Loucy (cell line): Measurements from ENCODE around the gene KIF13A.
A peak's percentile ranks its signal among the peaks of the same experiment; 100 is the strongest.
"Not testable (repeated sequence)": the region's sequence is repeated elsewhere in the genome, so short reads cannot be mapped to it uniquely, and the experiment has no call there.

ENCODE experiments used
- H2AFZ ChIP-seq: fragments of 200-600 bp; sonication (generic); 2 replicates; pipeline ENCODE4 v1.6.0; 2016; ENCODE audit warnings: antibody characterized with exemption, mild to moderate bottlenecking, low read length, moderate library complexity
- H3F3A ChIP-seq: fragments of 200-600 bp; 2 replicates; pipeline ENCODE4 v1.6.0; 2016; ENCODE audit warnings: antibody characterized with exemption, low read depth, mild to moderate bottlenecking
- H3K27me3 ChIP-seq: fragments of 200-600 bp; sonication (generic); 2 replicates; pipeline ENCODE4 v1.6.1; 2014; ENCODE audit warnings: low read length, mild to moderate bottlenecking; ENCODE audit not compliant: insufficient read depth, poor library complexity, severe bottlenecking
- H3K36me3 ChIP-seq: fragments of 200-600 bp; sonication (generic); 2 replicates; pipeline ENCODE4 v1.6.1; 2016; ENCODE audit warnings: low read length; ENCODE audit not compliant: insufficient read depth
- H3K4me1 ChIP-seq: fragments of 200-600 bp; sonication (generic); 2 replicates; pipeline ENCODE4 v1.5.1; 2014; ENCODE audit warnings: low read length, mild to moderate bottlenecking; ENCODE audit not compliant: insufficient read depth, poor library complexity, severe bottlenecking
- H3K4me2 ChIP-seq: fragments of 200-600 bp; sonication (generic); 2 replicates; pipeline ENCODE4 v1.6.0; 2014; ENCODE audit warnings: antibody characterized with exemption, low read length, low read depth, mild to moderate bottlenecking; ENCODE audit not compliant: poor library complexity, severe bottlenecking
- H3K4me3 ChIP-seq: fragments of 200-600 bp; sonication (generic); 2 replicates; pipeline ENCODE4 v1.5.1; 2014; ENCODE audit warnings: low read length, mild to moderate bottlenecking, mixed read lengths; ENCODE audit not compliant: poor library complexity, severe bottlenecking
- H3K79me2 ChIP-seq: fragments of 200-600 bp; sonication (generic); 2 replicates; pipeline ENCODE4 v1.6.1; 2014; ENCODE audit warnings: low read length; ENCODE audit not compliant: insufficient read depth
- H3K9ac ChIP-seq: fragments of 200-600 bp; sonication (generic); 2 replicates; pipeline ENCODE4 v1.6.0; 2014; ENCODE audit warnings: mild to moderate bottlenecking, low read depth, low read length, moderate library complexity; ENCODE audit not compliant: poor library complexity, severe bottlenecking
- H3K9me2 ChIP-seq: fragments of 200-600 bp; sonication (generic); replicated peaks from 2 replicates; pipeline ENCODE4 v1.6.1; 2016; ENCODE audit warnings: low read depth, low read length, mixed read lengths
- H3K9me3 ChIP-seq: fragments of 200-600 bp; sonication (generic); 2 replicates; pipeline ENCODE4 v1.6.1; 2014; ENCODE audit warnings: mild to moderate bottlenecking, antibody characterized with exemption, low read length, low read depth; ENCODE audit not compliant: insufficient read depth
- H4K20me1 ChIP-seq: fragments of 200-600 bp; sonication (generic); 2 replicates; pipeline ENCODE4 v1.6.0; 2014; ENCODE audit warnings: antibody characterized with exemption, low read length, mild to moderate bottlenecking; ENCODE audit not compliant: insufficient read depth, poor library complexity, severe bottlenecking
- EZH2phosphoT487 ChIP-seq: fragments of 200-600 bp; IDR thresholded peaks from 2 replicates; pipeline ENCODE4 v1.6.1; 2018; ENCODE audit warnings: antibody characterized with exemption, mild to moderate bottlenecking, moderate library complexity, borderline replicate concordance
- TF ChIP-seq, protein P1 (sequence below): fragments of 200-600 bp; sonication (generic); conservative IDR thresholded peaks from 2 replicates; pipeline ENCODE4 v1.5.1; 2014; ENCODE audit warnings: mild to moderate bottlenecking, antibody characterized with exemption, low read length

KIF13A gene

DNA sequence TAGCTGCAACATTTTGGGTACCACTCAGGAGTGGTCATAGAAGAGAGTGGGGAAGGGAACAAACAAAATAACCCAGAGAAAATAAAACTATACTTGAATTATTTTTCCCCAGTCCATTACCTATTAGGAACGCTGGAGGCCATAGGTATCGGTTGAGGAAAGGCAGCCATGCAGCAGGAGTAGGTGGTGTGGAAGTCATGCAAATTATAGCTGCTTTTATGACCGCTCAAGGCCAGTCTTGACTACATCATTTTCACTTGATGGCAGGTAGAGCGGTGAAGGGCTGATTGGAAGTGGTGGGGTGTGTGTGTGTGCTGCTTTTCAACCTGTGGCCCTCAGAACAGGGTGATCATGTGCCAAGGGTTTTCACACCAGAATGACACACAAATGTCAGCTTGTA lies 36.5 kb upstream of the KIF13A start:
- Histone ChIP-seq H3F3A (no peaks in the 10 kb centered on the region), H2AFZ (no peak overlapping the region), H3K9ac (no peak overlapping the region), H3K4me1 (no peaks in the 10 kb centered on the region), H3K79me2 (no peaks in the 10 kb centered on the region), H3K27me3 (no peaks in the 10 kb centered on the region), H3K4me3 (no peak overlapping the region), H4K20me1 (no peaks in the 10 kb centered on the region), H3K9me3 (no peaks in the 10 kb centered on the region), H3K9me2 (no peaks in the 10 kb centered on the region), H3K36me3 (no peaks in the 10 kb centered on the region), H3K4me2 (no peak overlapping the region)
- TF ChIP-seq EZH2phosphoT487: no peak
- TF ChIP-seq, protein P1, sequence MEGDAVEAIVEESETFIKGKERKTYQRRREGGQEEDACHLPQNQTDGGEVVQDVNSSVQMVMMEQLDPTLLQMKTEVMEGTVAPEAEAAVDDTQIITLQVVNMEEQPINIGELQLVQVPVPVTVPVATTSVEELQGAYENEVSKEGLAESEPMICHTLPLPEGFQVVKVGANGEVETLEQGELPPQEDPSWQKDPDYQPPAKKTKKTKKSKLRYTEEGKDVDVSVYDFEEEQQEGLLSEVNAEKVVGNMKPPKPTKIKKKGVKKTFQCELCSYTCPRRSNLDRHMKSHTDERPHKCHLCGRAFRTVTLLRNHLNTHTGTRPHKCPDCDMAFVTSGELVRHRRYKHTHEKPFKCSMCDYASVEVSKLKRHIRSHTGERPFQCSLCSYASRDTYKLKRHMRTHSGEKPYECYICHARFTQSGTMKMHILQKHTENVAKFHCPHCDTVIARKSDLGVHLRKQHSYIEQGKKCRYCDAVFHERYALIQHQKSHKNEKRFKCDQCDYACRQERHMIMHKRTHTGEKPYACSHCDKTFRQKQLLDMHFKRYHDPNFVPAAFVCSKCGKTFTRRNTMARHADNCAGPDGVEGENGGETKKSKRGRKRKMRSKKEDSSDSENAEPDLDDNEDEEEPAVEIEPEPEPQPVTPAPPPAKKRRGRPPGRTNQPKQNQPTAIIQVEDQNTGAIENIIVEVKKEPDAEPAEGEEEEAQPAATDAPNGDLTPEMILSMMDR: no peak

DNA sequence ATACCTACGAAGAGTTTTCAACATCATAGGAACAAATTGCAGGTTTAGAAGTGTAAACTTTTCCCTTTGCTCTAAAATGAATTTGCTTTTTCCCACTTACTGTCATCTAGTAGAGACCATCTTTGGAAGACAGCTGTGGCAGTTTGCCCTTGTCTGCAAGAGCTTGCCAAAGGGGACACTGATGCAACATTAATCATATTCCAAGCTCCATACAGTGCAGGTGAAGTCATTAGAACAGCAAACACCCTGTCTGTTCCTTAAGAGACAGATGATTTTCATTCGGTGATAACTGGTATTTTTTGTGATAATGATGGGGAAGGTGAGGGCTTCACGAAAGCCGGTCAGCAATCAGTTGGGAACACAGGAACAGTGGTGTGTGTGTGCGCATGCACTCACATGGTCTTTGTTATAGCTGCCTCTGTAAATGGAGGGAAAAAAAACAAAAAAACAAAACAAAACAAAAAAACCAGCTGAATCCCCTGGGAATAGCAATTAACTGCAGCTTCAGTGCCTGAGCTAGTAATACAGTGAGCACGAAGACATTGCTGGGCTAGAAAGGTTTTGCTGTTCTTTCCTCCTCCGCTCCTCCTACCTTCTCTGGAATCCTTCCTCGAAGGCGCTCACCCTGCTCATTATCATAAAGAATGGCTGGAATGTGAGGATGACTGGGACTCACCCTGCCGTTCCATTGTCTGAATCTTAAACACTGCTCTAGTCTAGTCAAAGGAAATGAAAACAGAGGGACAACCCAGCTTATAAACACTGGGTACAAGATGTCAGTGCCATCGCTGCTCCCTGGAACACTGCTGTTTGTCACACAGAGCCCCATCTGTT lies 35.2 kb upstream of the KIF13A start:
- Histone ChIP-seq H3K4me2 (no peak overlapping the region), H4K20me1 (no peaks in the 10 kb centered on the region), H3K79me2 (no peaks in the 10 kb centered on the region), H2AFZ (no peak overlapping the region), H3K9ac (no peak overlapping the region), H3F3A (no peaks in the 10 kb centered on the region), H3K9me3 (no peaks in the 10 kb centered on the region), H3K4me1 (no peaks in the 10 kb centered on the region), H3K4me3 (no peak overlapping the region), H3K36me3 (no peaks in the 10 kb centered on the region), H3K27me3 (no peaks in the 10 kb centered on the region), H3K9me2 (no peaks in the 10 kb centered on the region)
- TF ChIP-seq EZH2phosphoT487: no peak
- TF ChIP-seq, protein P1: no peak

DNA sequence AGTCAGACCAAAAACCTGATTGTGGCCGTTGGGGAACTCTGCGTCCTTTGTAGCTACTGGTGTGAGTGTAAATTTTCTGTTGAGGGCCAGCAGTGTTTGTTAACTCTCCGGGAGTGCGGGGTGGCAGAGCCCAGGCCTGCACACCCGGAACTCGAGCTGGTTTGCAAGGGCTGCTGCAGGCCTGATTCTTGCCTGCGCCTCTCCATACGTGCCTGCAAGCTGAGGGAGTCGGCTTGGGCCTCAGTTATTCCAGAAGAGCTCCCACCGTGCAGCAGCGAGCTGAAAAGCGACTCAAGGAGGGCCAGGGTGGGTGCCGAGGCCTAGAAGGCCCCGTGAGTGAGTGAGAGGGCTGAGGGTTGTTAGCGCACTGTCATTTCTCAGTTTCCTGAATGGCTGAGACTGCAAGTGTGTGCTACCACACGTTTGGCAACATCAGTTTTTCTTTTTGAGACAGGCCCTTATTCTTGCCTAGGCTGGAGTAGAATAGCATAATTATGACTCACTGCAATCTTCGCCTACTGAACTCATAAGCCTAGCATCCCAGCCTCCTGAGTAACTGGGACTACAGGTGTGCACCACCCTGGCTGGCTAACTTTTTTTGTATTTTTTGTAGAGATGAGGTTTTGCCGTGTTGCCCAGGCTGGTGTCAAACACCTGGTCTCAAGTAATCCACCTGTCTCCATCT lies 33.9 kb upstream of the KIF13A start:
- Histone ChIP-seq H3K4me3 (no peak overlapping the region), H3F3A (no peaks in the 10 kb centered on the region), H2AFZ (0 out of 2 replicates have a peak overlapping the region, but pooled peaks have one; percentile 34), H3K79me2 (no peaks in the 10 kb centered on the region), H3K9ac (no peak overlapping the region), H3K4me2 (no peak overlapping the region), H3K9me2 (no peaks in the 10 kb centered on the region), H3K27me3 (no peaks in the 10 kb centered on the region), H3K36me3 (no peaks in the 10 kb centered on the region), H3K4me1 (no peaks in the 10 kb centered on the region), H4K20me1 (no peaks in the 10 kb centered on the region), H3K9me3 (no peaks in the 10 kb centered on the region)
- no peak for TF ChIP-seq EZH2phosphoT487
- TF ChIP-seq, protein P1: no peak

DNA sequence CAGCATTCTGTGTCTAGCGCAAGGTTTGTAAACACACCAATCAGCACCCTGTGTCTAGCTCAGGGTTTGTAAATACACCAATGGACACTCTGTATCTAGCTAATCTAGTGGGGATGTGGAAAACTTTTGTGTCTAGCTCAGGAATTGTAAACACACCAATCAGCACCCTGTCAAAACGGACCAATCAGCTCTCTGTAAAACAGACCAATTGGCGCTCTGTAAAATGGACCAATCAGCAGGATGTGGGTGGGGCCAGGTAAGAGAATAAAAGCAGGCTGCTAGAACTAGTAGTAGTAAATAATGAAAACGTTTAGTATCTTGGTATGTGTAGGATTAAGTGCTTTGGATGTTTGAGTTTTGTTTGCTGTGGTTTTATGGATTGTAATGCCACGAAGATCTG lies 33.1 kb upstream of the KIF13A start:
- H2AFZ ChIP-seq: 0 out of 2 replicates have a peak overlapping the region, but pooled peaks have one; percentile 34
- not testable (repeated sequence) for H3K9me2 ChIP-seq, H3K4me2 ChIP-seq

More for the DNA sequence above, 33.1 kb upstream of the KIF13A start:
- not testable (repeated sequence) for H3K4me3 ChIP-seq, H3K27me3 ChIP-seq, H3K79me2 ChIP-seq, H4K20me1 ChIP-seq, H3K9ac ChIP-seq, H3K36me3 ChIP-seq, H3K9me3 ChIP-seq, H3K4me1 ChIP-seq, H3F3A ChIP-seq
